ENCODE measurements around the gene SKOR2.

- TF ChIP-seq CTCF (IDR thresholded peaks at IDR 0.05; ENCODE audit: low read depth, low read length) = no peak
- TF ChIP-seq EZH2phosphoT487 (IDR thresholded peaks at IDR 0.05; ENCODE audit: low read depth) = no peak
Observed at GRCh38 chr18:47287911-47288585, 36.6 kb upstream of the SKOR2 start.
